Skeletal muscle cell (primary cell): Measurements from ENCODE around the gene C3.
A peak's percentile ranks its signal among the peaks of the same experiment; 100 is the strongest.
"Not testable (repeated sequence)": the region's sequence is repeated elsewhere in the genome, so short reads cannot be mapped to it uniquely, and the experiment has no call there.

Source experiments
- DNase-seq: peaks from one replicate; pipeline ENCODE4 v3.0.0-alpha.2; 2010; ENCODE audit warnings: low read depth
- H3K4me3 ChIP-seq: 2 replicates; pipeline ENCODE4 v1.5.1; 2011; ENCODE audit warnings: low read depth, mild to moderate bottlenecking, control low read depth, low read length, moderate library complexity

Gene C3

DNA sequence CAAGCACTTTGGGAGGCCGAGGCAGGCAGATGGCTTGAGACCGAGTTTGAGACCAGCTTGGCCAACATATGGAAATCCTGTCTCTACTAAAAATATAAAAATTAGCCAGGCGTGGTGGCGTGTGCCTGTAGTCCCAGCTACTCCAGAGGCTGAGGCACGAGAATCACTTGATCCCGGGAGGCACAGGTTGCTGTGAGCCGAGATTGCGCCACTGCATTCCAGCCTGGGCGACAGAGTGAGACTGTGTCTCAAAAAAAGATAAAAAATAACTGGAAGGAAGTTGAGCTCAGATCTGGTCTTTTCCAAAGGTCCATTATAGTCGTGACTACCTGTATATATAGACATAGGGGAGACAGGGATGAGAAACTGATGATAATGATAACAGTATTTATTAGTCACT is 28.1 kb upstream of the C3 start:
- DNase-seq, H3K4me3 ChIP-seq: not testable (repeated sequence)

GRCh38 chr19:6745965-6746364 is 25.5 kb upstream of the C3 start:
- DNase-seq, result no peak

DNA sequence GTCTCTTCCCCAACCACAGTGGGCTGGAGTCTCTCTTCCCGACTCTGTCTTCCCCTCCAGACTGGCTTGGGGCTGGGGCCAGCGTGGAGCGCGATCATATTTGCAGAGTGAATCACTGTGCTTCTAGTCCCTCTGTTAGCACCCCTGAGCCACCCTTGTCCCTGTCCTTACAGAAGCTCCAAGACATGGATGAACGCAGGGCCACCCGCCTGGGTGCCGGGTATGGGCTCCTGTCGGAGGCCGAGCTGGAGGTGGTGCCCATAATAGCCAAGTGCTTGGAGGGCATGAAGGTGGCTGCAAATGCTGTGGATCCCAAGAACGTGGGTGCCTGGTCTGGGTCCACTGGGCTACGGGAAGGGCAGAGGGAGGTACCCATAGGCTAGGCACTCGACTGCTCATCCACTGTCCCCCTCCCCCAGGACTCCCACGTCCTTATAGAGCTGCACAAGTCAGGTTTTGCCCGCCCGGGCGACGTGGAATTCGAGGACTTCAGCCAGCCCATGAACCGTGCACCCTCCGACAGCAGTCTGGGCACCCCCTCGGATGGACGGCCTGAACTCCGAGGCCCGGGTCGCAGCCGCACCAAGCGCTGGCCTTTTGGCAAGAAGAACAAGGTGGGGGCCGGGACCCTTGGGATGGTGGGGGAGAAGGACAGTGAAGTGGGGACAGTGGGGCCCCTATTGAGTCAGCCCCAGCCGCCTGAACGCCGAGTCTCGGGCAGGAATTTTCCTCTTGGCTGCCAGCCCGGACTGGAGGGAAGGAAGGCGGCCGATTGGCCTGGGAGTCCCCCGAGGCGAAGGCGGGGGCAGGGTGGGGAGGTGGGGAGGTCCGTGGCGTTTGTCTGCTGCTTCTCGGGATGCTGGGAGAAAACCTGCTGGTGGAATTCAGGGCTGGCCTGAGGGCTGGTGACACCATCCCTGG is 24.2 kb upstream of the C3 start:
- H3K4me3 ChIP-seq, result no peak overlapping the region
- DNase-seq, result peak; percentile 69

More at GRCh38 chr19:6745965-6746364, 25.5 kb upstream of the C3 start:
- H3K4me3 ChIP-seq, result no peak overlapping the region

- no peak overlapping the region for H3K4me3 ChIP-seq
- DNase-seq, result no peak
Observed at GRCh38 chr19:6743714-6744380, 23.4 kb upstream of the C3 start.

DNA sequence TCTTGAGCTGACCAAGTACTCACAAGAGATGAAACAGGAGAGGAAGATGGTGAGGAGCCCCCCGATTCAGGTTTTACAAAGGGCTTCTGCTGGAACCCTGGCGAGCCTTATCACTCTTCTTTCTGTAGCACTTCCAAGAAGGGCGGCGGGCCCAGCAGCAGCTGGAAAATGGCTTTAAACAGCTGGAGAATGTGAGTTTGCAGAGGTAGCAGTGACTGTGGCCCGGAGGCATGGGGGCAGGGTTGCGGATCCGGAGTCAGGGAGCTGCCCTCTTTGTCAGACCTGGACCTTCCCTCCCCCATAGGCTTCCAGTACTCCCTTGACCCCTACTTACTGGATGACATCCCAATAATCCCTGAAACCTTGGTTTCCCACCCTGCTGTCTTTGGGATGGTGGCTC is 22.6 kb upstream of the C3 start:
- no peak overlapping the region for H3K4me3 ChIP-seq
- DNase-seq, result no peak

- H3K4me3 ChIP-seq, result peak overlapping the region; percentile 96
- DNase-seq, result no peak
Observed at GRCh38 chr19:6740589-6741343, 20.3 kb upstream of the C3 start.

GRCh38 chr19:6739883-6740588 is 19.6 kb upstream of the C3 start:
- DNase-seq, result no peak
- H3K4me3 ChIP-seq, result peak overlapping the region; percentile 96

- peak within 1 kb of the TSS; percentile 96 for H3K4me3 ChIP-seq
- DNase-seq, result no peak
Observed at GRCh38 chr19:6739390-6739882, 19.0 kb upstream of the C3 start, which contains the start of gene TRIP10. Gene TRIP10, plus strand, starts transcription at chr19:6739680. Its CDS starts 82 bp downstream, at chr19:6739762.

DNA sequence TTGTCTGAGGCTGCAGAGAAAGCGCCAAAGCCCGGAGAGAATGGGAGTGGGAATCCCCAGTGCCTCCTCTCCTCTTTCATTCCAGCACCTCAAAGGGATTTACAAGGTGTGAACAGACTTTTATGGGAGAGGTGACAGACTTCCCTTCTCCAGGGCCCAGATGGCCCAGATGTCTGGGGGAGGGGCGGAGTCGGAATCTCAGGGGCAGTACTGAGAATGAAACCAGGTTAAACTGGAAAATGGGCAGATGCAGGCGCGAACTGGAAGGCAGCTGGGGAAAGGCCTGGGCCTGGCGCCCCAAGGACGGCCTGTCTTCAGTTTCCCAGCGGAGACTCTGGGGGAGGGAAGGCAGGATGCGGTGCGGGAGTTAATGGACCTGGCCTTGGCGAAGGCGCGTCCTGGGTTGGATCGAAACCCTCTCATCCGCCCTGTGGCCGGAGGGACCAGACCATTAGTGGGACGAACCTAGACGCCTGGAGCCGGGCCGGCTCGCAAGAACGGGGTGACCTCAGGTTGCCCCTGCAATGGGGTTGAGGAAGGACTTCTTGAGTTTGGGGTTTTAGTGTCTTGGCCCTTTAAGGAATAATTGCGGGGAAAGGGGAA is 18.4 kb upstream of the C3 start:
- no peak for DNase-seq
- H3K4me3 ChIP-seq, result peak overlapping the region; percentile 37

GRCh38 chr19:6737873-6738786 is 17.7 kb upstream of the C3 start:
- no peak for DNase-seq
- no peak overlapping the region for H3K4me3 ChIP-seq

DNA sequence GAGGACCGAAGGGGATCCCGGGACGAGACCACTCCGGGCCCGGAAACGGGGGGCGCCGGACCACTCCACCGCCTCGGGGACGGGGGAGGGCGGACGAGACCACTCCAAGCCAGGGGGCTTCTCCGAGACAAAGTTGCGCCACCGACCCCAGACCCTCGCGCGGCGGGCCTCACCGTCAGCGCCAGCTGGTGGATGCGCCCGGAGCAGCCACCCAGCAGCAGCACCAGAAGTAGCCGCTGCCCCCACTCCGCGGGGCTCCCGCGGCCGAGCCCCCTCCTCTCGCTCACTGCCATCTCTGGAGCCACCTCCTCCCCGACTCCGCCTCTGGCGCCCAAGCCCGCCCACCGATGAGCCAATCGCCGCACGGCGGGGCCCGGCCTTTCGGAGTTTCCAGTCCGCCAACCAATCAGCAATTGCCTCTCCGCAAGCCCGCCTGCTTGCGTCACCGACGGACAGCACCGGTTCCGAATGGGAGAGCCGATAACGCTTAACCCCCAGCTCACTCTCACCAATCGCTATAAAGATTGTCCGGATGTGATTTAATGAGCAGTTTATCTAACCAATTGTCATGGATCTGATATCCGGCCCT is 16.9 kb upstream of the C3 start, which contains the start of gene GPR108:
Gene GPR108 (minus strand): TSS at position 297 of the 589 bp plus-strand sequence. CDS start 4 bp downstream, at position 293.
- DNase-seq, result peak; percentile 100

DNA sequence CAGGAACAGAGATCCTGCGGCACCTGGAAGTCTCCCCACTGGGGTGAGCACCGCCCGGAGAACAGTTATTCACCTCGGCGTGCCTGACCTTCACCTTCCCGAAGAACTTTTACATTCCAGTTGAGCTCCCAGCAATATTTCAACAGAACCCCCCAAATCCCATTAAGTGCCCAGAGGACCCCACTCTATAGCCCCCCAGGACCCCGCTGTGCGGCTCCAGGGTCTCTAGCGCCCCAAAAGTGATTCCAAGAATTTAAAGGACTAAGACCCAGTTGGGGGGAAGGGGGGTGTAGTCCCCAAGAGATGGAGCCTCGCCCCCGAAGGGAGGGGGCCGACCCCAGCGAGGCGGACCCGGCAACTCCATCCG is 16.4 kb upstream of the C3 start:
- H3K4me3 ChIP-seq, result peak overlapping the region; percentile 80
- DNase-seq, result no peak

More for the DNA sequence above, 16.9 kb upstream of the C3 start, which contains the start of gene GPR108:
- peak within 1 kb of the TSS; percentile 80 for H3K4me3 ChIP-seq

- H3K4me3 ChIP-seq, result peak overlapping the region; percentile 80
- peak; percentile 74 for DNase-seq
Observed at GRCh38 chr19:6736169-6736916, 15.9 kb upstream of the C3 start.

GRCh38 chr19:6735181-6735911 is 14.9 kb upstream of the C3 start:
- peak overlapping the region; percentile 80 for H3K4me3 ChIP-seq

DNA sequence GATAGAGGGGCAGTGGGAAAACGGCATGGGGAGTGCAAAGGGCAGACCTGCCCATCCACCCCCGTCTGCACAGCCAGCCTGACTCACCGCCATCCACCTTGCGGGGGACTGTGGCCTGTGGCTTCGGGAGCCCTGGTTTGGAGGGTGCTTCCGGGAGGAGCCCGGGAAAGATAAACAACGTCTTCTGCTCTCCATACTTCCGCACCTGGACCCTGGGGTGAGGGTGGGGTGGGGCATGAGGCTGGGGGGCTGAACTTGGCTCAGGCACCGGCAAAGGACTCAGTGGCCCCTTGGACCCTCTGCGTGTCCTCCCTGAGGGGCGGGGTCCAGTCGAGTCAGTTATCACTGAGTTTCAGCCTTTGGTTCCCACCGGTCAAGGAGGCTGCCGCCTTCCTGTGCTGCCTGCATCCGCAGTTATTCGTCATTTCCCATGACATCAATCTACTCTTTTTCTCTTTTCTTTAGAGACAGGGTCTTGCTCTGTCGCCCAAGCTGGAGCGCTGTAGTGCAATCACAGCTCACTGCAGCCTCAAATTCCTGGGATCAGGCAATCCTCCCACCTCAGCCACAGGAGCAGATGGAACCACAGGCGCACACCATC is 13.7 kb upstream of the C3 start:
- no peak for DNase-seq
- H3K4me3 ChIP-seq, result no peak overlapping the region

More at GRCh38 chr19:6735181-6735911, 14.9 kb upstream of the C3 start:
- DNase-seq, result no peak
